AG04449 (cell line): ENCODE results near the gene STC2.

Experiments
- CTCF ChIA-PET: fragments of 350-600 bp; formaldehyde crosslinking; extraction: SDS; loops from one replicate; lab custom pipeline; 2021; ENCODE audit warnings: antibody characterized with exemption; lab: Yijun Ruan, JAX
- POLR2A ChIA-PET: fragments of 400-600, 350-600 bp; formaldehyde crosslinking; extraction: SDS; loops from one replicate; lab custom pipeline; 2020; ENCODE audit warnings: antibody characterized with exemption, inconsistent platforms; lab: Yijun Ruan, JAX
- DNase-seq: peaks from one replicate; pipeline ENCODE4 v3.0.0-alpha.2; 2010; ENCODE audit warnings: low read depth, low spot score
- H3K4me3 ChIP-seq: 2 replicates; pipeline ENCODE4 v1.5.1; 2011; ENCODE audit warnings: low read depth, mild to moderate bottlenecking, control low read depth, low read length
- CTCF ChIP-seq: IDR thresholded peaks from one replicate; pipeline ENCODE4 v1.5.1; 2011; ENCODE audit warnings: mild to moderate bottlenecking, moderate library complexity, low read length, control low read depth, inconsistent platforms; ENCODE audit not compliant: insufficient read depth; ENCODE audit errors: missing control alignments

STC2 gene

GRCh38 chr5:173317091-173317730 is 11.0 kb downstream of the STC2 start:
- POLR2A ChIA-PET, result no interaction called here
- H3K4me3 ChIP-seq, result no peak overlapping the region
- DNase-seq, result no peak
- TF ChIP-seq CTCF, result no peak
- CTCF ChIA-PET, result interaction anchor here (0.6 to 1.9 kb wide), 6 partner anchors 11 to 262 kb away, joined by 3 to 12 read pairs (median 4); no protein-coding TSS in a partner anchor

GRCh38 chr5:173316339-173317020 is 11.7 kb downstream of the STC2 start:
- DNase-seq, result no peak
- ChIA-PET CTCF (interaction anchor here (0.6 to 1.9 kb wide), 12 partner anchors 9 to 609 kb away, joined by 3 to 12 read pairs (median 4); partner anchors contain the start of gene BOD1), POLR2A (interaction anchor here (0.6 to 1.8 kb wide), 4 partner anchors 10 to 279 kb away, joined by 3 to 19 read pairs (median 6); partner anchors contain the start of gene STC2)
- TF ChIP-seq CTCF, result no peak
- H3K4me3 ChIP-seq, result no peak overlapping the region; the same call in 1 of the 2 replicates

- ChIA-PET POLR2A (interaction anchor here (0.6 to 1.8 kb wide), 7 partner anchors 8 to 409 kb away, joined by 3 to 19 read pairs (median 3); partner anchors contain the start of genes BOD1 and STC2), CTCF (interaction anchor here (0.8 to 1.9 kb wide), 11 partner anchors 9 to 608 kb away, joined by 3 to 12 read pairs (median 4); partner anchors contain the start of gene BOD1)
- TF ChIP-seq CTCF, result no peak
- no peak overlapping the region; the same call in 1 of the 2 replicates for H3K4me3 ChIP-seq
- DNase-seq, result no peak
These were observed 12.5 kb downstream of the STC2 start for GRCh38 chr5:173315495-173316338.

- CTCF ChIA-PET, result interaction anchor here (3.9 to 5.7 kb wide), 2 partner anchors 7 to 20 kb away, joined by 14 to 60 read pairs; no protein-coding TSS in a partner anchor
- no peak overlapping the region for H3K4me3 ChIP-seq
- no peak for DNase-seq
- no peak for TF ChIP-seq CTCF
- POLR2A ChIA-PET, result interaction anchor here (1.2 to 1.8 kb wide), 3 partner anchors 10 to 302 kb away, joined by 3 to 8 read pairs (median 6); partner anchors contain the start of gene BOD1
These were observed 13.9 kb downstream of the STC2 start for GRCh38 chr5:173314166-173314952.

GRCh38 chr5:173313351-173313801 is 14.8 kb downstream of the STC2 start:
- POLR2A ChIA-PET, result interaction anchor here (0.8 kb wide), 1 partner anchor 261 kb away, joined by 3 read pairs; no protein-coding TSS in a partner anchor
- DNase-seq, result no peak
- TF ChIP-seq CTCF, result no peak
- CTCF ChIA-PET, result interaction anchor here (0.7 to 5.7 kb wide), 5 partner anchors 8 to 329 kb away, joined by 3 to 60 read pairs (median 14); no protein-coding TSS in a partner anchor
- H3K4me3 ChIP-seq, result no peak overlapping the region
